WTC11 (cell line): Measurements from ENCODE around the gene OAS2. TPM values are rescaled to one million over a fixed set of nuclear protein-coding genes. Genes with fewer than 3 reads are reported as not detected.

Source experiments
- total RNA-seq: library from RNA; stranded (reverse); gene quantifications from 3 replicates; pipeline ENCODE4 v1.2.3, GENCODE V29; 2021

The OAS2 gene
- total RNA-seq, 1 experiment from 2014 or later: 0.28 TPM

Other genes with a start within 250 kb of the OAS2 start
- gene RPH3A, start 186.8 kb upstream of the OAS2 start, total RNA-seq: 0.07 to 0.11 TPM (median 0.09 TPM) in 3 replicates
- 0.24 to 0.30 TPM (median 0.27 TPM) in 3 replicates for gene OAS1, start 71.6 kb upstream of the OAS2 start, total RNA-seq
- gene OAS3, start 40.0 kb upstream of the OAS2 start, total RNA-seq: 1.2 to 1.6 TPM (median 1.4 TPM) in 3 replicates
- 6.2 to 9.2 TPM (median 7.7 TPM) in 3 replicates for gene DTX1, start 78.2 kb downstream of the OAS2 start, total RNA-seq
- 6.9 to 8.1 TPM (median 8.0 TPM) in 3 replicates for gene RASAL1, start 157.2 kb downstream of the OAS2 start, total RNA-seq
- 0.30 to 0.94 TPM (median 0.37 TPM) in 3 replicates for gene CFAP73, start 171.2 kb downstream of the OAS2 start, total RNA-seq
- 120 to 151 TPM (median 123 TPM) in 3 replicates for gene DDX54, start 207.0 kb downstream of the OAS2 start, total RNA-seq
- 26.4 to 29.3 TPM (median 27.1 TPM) in 3 replicates for gene RITA1, start 207.2 kb downstream of the OAS2 start, total RNA-seq
- 29.0 to 32.7 TPM (median 30.7 TPM) in 3 replicates for gene TPCN1, start 242.9 kb downstream of the OAS2 start, total RNA-seq